Left ventricle myocardium inferior (tissue), 1 donor: ENCODE data around the gene KCNC4. TPM values are rescaled to one million over a fixed set of nuclear protein-coding genes. Genes with fewer than 3 reads are reported as not detected.

Experiments
- DNase-seq: peaks from one replicate; pipeline ENCODE4 v3.0.0-alpha.2; 2020
- H3K27ac ChIP-seq: fragments of 200-600 bp; replicated peaks from 2 replicates; pipeline ENCODE4 v1.8.0; 2021
- H3K27me3 ChIP-seq: fragments of 200-600 bp; 2 replicates; pipeline ENCODE4 v1.8.0; 2021; ENCODE audit warnings: low read depth
- H3K36me3 ChIP-seq: fragments of 200-600 bp; 2 replicates; pipeline ENCODE4 v1.8.0; 2021
- H3K4me1 ChIP-seq: fragments of 200-600 bp; 2 replicates; pipeline ENCODE4 v1.8.0; 2021
- H3K4me3 ChIP-seq: fragments of 200-600 bp; 2 replicates; pipeline ENCODE4 v1.8.0; 2021; ENCODE audit warnings: mild to moderate bottlenecking, moderate library complexity
- H3K9me3 ChIP-seq: fragments of 200-600 bp; replicated peaks from 2 replicates; pipeline ENCODE4 v1.8.0; 2021
- CTCF ChIP-seq: fragments of 200-600 bp; IDR thresholded peaks from 2 replicates; pipeline ENCODE4 v1.8.0; 2021; ENCODE audit warnings: antibody characterized with exemption, mild to moderate bottlenecking, borderline replicate concordance
- intact Hi-C: fragments of 100-400 bp; cut with micrococcal nuclease; formaldehyde crosslinking; loops from one replicate; pipeline ENCODE4 v1.11.0; 2022
- total RNA-seq: library from RNA; stranded (reverse); fragmentation: NEBNext Ultra II Directional; extraction: Animal tissue kit (Norgen Biotek cat#: 25700); gene quantifications from one replicate; pipeline ENCODE4 v1.2.1, GENCODE V29; 2021
- donor health status: DM: no; HTN: yes; CAD: no; lungs with severe emphysema.

The KCNC4 gene
- total RNA-seq, 1 donor from 2014 or later, result 6.1 TPM

- DNase-seq, result no peak
- no peak for TF ChIP-seq CTCF
- no peaks in the 10 kb centered on the region for H3K27me3 ChIP-seq
- H3K4me3 ChIP-seq, result no peak overlapping the region
- no peaks in the 10 kb centered on the region for H3K4me1 ChIP-seq
- H3K36me3 ChIP-seq, result peaks cover 12% of the 10 kb centered on the region
- intact Hi-C loops, result no loop called here
- no peak overlapping the region for H3K27ac ChIP-seq
- no peaks in the 10 kb centered on the region for H3K9me3 ChIP-seq
Measured at GRCh38 chr1:110224240-110224995, 14.3 kb downstream of the KCNC4 start.

DNA sequence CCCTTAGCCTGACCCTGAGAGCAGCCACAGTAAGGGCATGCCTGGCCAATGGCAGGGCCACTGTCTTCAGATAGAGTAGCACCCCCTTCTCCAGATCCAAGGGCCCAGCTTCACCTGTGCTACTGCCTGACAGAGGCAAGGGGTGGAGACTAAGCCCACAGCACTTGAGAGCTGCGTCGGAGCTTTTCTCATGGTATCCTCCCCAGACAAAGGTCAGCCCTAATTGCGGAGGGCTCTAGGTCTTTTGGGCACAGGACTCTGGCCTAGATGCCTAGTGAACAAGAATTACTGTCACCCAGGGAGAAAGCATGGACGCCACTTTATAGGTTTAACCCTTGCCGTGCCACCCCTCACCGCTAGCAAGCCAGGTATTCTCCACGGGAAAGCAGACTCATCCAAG is 15.1 kb downstream of the KCNC4 start:
- Histone ChIP-seq H3K4me3 (no peak overlapping the region), H3K36me3 (peaks cover 16% of the 10 kb centered on the region), H3K27me3 (no peaks in the 10 kb centered on the region), H3K27ac (no peak overlapping the region), H3K9me3 (no peaks in the 10 kb centered on the region), H3K4me1 (no peaks in the 10 kb centered on the region)
- no peak for DNase-seq
- intact Hi-C loops, result no loop called here
- no peak for TF ChIP-seq CTCF

GRCh38 chr1:110225756-110226404 is 15.8 kb downstream of the KCNC4 start:
- no peaks in the 10 kb centered on the region for H3K9me3 ChIP-seq
- DNase-seq, result no peak
- peaks cover 16% of the 10 kb centered on the region for H3K36me3 ChIP-seq
- H3K27ac ChIP-seq, result no peak overlapping the region
- no peaks in the 10 kb centered on the region for H3K4me1 ChIP-seq
- H3K4me3 ChIP-seq, result no peak overlapping the region
- intact Hi-C loops, result no loop called here
- H3K27me3 ChIP-seq, result no peaks in the 10 kb centered on the region
- no peak for TF ChIP-seq CTCF

DNA sequence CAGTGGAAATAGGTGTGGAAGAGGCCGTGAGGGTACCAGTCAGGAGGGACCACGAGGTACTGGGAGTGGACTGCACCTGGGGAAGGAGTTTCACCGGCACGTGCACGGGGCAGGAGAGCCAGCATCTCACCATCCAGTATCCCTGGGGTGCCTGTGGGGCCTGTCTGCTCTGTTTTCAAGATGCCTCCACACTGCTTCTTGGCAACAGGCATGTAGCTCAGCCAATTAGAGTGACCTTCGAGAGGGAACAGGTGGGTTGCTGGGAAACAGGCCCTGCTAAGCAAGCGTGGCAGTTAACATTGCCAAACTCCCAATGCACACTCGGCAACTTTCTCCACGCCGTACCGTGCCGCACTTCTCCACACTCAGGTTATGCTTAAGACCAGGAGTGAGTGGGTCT is 17.7 kb downstream of the KCNC4 start:
- no peak for DNase-seq
- Histone ChIP-seq H3K36me3 (peaks cover 34% of the 10 kb centered on the region), H3K4me1 (no peaks in the 10 kb centered on the region), H3K4me3 (no peak overlapping the region), H3K9me3 (peaks cover 8% of the 10 kb centered on the region), H3K27ac (no peak overlapping the region), H3K27me3 (no peaks in the 10 kb centered on the region)
- intact Hi-C loops, result no loop called here
- TF ChIP-seq CTCF, result no peak

DNA sequence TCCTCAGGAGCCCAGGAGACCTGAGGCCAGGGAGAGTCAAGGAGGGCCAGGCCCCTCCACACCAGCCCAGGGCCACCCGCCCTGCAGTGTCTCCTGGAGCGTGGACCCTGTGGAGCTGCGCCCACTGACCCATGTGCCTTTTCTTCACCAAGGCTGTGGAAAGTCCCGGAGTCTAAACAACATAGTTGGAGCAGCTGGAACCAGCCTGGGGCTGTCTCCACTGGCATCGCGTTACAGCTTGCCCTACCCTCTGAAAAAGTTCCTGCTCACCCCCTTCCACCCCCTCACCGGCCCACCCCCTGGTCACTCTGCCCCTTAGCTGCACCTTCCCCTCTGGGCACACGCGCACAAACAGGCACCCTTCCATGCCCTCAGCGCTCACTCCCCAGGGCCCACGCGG is 18.3 kb downstream of the KCNC4 start:
- DNase-seq, result no peak
- H3K27me3 ChIP-seq, result no peaks in the 10 kb centered on the region
- no peak overlapping the region for H3K4me3 ChIP-seq
- H3K36me3 ChIP-seq, result peaks cover 36% of the 10 kb centered on the region
- no peak for TF ChIP-seq CTCF
- peaks cover 14% of the 10 kb centered on the region for H3K9me3 ChIP-seq
- H3K4me1 ChIP-seq, result no peaks in the 10 kb centered on the region
- no peak overlapping the region for H3K27ac ChIP-seq
- intact Hi-C loops, result no loop called here
